ENCODE results near the gene ZNF292.

- TF ChIP-seq POLR2A (IDR thresholded peaks at IDR 0.05; ENCODE audit: low read length), result no peak
- TF ChIP-seq GATA1 (IDR thresholded peaks at IDR 0.05; ENCODE audit: low read depth, low read length), result no peak
These were observed 21.1 kb downstream of the ZNF292 start for GRCh38 chr6:87176493-87176892.

Data from erythroblast (primary cell).